Muscle layer of colon (tissue), 2 donors: ENCODE measurements around the gene OPCML.

Source experiments
- H3K27ac ChIP-seq: one replicate; pipeline ENCODE4 v1.7.0; 2013; ENCODE audit warnings: low read depth, mild to moderate bottlenecking, low read length, moderate library complexity
- H3K27me3 ChIP-seq, 2 donors: one replicate each; pipeline ENCODE4 v1.7.0; 2013; ENCODE audit warnings: low read length in 2 of 2, mild to moderate bottlenecking in 2 of 2; ENCODE audit not compliant: insufficient read depth in 2 of 2, control insufficient read depth in 1 of 2
- H3K36me3 ChIP-seq: one replicate; pipeline ENCODE4 v1.7.0; 2013; ENCODE audit warnings: mild to moderate bottlenecking, low read length; ENCODE audit not compliant: insufficient read depth
- H3K4me1 ChIP-seq: one replicate; pipeline ENCODE4 v1.7.0; 2013; ENCODE audit warnings: mild to moderate bottlenecking, low read length; ENCODE audit not compliant: insufficient read depth
- H3K4me3 ChIP-seq, 2 donors: one replicate each; pipeline ENCODE4 v1.7.0; 2013; ENCODE audit warnings: low read length in 2 of 2, low read depth in 1 of 2, mild to moderate bottlenecking in 1 of 2, moderate library complexity in 1 of 2
- H3K9ac ChIP-seq: one replicate; pipeline ENCODE4 v1.7.0; 2013; ENCODE audit warnings: low read length
- H3K9me3 ChIP-seq: one replicate; pipeline ENCODE4 v1.7.0; 2013; ENCODE audit warnings: mild to moderate bottlenecking, low read length
- donor health status: abdominal sarcoma.
- donor health status: Adenocarcinoma of cecum.

The OPCML gene

DNA sequence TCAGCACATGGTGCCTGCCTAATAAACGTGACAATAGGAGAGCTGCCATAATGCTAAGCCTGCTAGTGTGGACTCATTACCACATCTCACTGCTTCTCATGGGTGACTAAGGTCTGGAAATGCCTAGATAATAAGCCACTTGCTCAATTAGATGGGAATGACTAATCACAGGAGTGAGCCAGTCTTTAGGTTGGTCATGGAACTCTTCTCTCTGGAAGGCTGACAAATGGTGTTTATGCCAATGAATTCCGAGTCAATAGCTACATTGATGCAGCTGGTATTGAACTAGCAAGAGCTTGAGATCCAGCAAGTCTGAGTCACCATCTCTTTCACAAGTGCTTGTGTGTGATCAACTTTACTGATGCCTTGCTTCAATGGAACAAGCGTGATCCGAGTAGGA lies 334.9 kb downstream of the OPCML start:
- H3K27me3 ChIP-seq: no peaks in the 10 kb centered on the region
- no peak overlapping the region for H3K9ac ChIP-seq
- H3K9me3 ChIP-seq: no peaks in the 10 kb centered on the region
- no peak overlapping the region for H3K4me3 ChIP-seq
- no peak overlapping the region for H3K27ac ChIP-seq
- no peaks in the 10 kb centered on the region for H3K36me3 ChIP-seq
- no peaks in the 10 kb centered on the region for H3K4me1 ChIP-seq

DNA sequence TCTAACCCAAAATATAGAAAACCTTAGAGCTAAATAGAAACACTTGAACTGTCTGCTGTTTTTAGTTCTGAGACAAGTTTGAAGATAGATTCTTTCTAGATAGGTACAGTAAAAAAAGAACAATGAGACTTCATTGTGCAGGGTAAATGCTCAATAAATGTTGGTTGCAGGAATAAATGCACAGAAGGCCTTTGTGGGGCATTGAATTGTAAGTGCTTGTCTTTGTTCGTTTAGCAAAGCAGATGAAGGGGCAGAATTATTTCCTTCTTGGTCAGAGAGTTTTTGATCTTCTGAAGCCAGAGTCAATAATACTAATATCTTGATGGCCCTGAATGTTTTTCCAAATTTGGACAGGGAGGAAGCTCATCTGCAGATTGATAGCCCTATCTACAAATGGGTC lies 340.4 kb downstream of the OPCML start:
- no peak overlapping the region for H3K9ac ChIP-seq
- H3K9me3 ChIP-seq: no peaks in the 10 kb centered on the region
- H3K27ac ChIP-seq: no peak overlapping the region
- H3K36me3 ChIP-seq: no peaks in the 10 kb centered on the region
- no peak overlapping the region for H3K4me3 ChIP-seq
- no peaks in the 10 kb centered on the region for H3K4me1 ChIP-seq
- no peaks in the 10 kb centered on the region for H3K27me3 ChIP-seq

DNA sequence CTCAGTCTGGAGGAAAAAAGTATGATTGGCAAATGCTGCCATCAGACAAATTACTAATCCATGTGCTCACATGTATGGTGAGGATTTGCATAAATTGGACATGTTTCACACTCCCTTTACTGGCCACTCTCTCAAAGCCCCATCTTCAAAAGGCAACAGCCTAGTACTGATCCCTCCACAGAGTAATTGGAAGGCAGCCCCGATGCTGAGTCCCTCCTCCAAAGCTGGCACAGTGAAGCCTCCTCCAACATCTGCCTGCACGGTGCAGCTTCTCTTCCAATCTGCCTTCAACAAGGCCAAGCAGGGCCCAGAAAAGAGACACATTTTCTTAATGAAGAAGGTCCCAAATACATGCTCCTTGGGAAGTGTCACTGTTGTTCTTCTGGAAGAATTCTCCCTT lies 350.6 kb downstream of the OPCML start:
- Histone ChIP-seq H3K36me3 (no peaks in the 10 kb centered on the region), H3K9me3 (no peaks in the 10 kb centered on the region), H3K4me1 (no peaks in the 10 kb centered on the region), H3K4me3 (no peak overlapping the region), H3K27ac (no peak overlapping the region), H3K27me3 (no peaks in the 10 kb centered on the region), H3K9ac (no peak overlapping the region)

DNA sequence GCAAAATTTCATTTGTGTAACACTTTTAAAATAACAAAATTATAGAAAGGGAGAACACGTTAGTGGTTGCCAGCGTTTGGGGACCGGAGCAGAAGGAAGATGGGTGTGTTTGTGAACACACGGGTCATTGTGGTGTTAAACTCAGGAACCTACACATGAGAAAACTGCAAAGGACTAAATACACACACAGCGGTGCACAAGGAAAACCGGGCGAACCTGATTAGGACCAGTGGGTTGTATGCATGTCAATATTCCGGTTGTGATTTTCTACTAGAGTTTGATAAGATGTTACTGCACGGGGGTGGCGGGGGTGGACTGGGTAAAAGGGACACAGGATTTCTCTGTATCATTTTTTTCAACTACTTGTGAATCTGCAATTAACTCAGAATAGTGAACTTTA lies 351.2 kb downstream of the OPCML start:
- Histone ChIP-seq H3K4me3 (no peak overlapping the region), H3K9me3 (no peaks in the 10 kb centered on the region), H3K27ac (no peak overlapping the region), H3K36me3 (no peaks in the 10 kb centered on the region), H3K9ac (no peak overlapping the region), H3K27me3 (no peaks in the 10 kb centered on the region), H3K4me1 (no peaks in the 10 kb centered on the region)

DNA sequence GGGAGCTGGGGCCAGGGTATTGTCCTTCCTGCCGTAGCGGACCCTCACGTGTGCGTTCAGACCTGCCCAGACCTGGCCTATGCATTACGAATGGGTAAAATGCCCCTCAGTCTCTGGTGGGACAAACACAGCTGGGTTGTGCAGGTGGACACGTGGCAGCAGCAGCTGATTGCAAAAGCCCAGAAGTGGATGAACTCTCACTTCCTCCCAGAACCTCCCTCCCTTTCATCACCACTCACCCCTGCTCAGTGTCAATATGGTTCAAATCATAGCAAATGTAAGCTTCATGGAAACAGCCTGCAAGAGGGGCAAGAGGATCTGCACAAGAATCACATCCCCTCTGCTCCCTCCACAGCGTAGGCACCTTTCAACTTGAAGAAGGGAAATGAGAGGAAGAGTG lies 352.1 kb downstream of the OPCML start:
- H3K9ac ChIP-seq: no peak overlapping the region
- H3K4me1 ChIP-seq: no peaks in the 10 kb centered on the region
- H3K4me3 ChIP-seq: no peak overlapping the region
- no peak overlapping the region for H3K27ac ChIP-seq
- H3K9me3 ChIP-seq: no peaks in the 10 kb centered on the region
- no peaks in the 10 kb centered on the region for H3K27me3 ChIP-seq
- H3K36me3 ChIP-seq: no peaks in the 10 kb centered on the region

DNA sequence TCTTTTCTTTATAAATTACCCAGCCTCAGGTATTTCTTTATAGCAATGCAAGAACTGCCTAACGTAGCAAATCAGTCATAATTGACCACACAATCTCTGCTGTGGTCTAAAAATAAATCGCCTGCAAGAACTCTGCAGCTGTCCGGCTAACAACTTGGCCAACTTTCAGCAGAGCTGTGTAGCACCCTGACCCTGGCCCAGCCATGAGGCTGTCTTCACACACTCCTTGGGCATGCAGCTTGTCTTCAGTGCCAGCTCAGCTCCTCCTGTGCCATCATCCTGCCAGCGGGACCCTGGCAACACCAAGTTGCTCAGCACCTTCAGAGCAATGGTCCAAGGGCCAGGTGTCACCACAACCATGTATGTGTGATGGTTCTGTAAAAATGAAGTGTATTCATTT lies 355.6 kb downstream of the OPCML start:
- H3K27ac ChIP-seq: no peak overlapping the region
- H3K27me3 ChIP-seq: no peaks in the 10 kb centered on the region
- H3K9ac ChIP-seq: no peak overlapping the region
- no peaks in the 10 kb centered on the region for H3K36me3 ChIP-seq
- H3K4me3 ChIP-seq: no peak overlapping the region
- no peaks in the 10 kb centered on the region for H3K9me3 ChIP-seq
- no peaks in the 10 kb centered on the region for H3K4me1 ChIP-seq

DNA sequence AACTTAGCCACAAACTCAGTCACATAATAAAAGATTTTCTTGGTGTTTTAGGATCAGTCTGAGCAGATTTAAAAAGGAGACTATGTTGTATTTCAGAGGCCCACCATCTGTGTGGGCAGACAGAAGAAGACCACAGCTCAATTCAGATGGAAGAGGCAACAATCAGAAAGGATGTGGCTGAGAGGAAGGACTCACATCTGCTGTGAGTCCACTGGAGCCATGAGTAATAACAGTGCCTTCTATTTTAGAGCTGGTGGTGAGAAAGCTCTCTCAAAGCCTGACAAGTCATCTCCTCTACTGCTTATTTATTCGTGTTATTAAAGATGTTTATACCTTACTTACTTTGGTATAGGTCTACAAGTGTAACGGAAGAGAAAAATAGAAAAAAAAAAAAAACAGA lies 357.2 kb downstream of the OPCML start:
- Histone ChIP-seq H3K4me3 (no peak overlapping the region), H3K9me3 (no peaks in the 10 kb centered on the region), H3K36me3 (no peaks in the 10 kb centered on the region), H3K4me1 (no peaks in the 10 kb centered on the region), H3K27me3 (no peaks in the 10 kb centered on the region), H3K27ac (no peak overlapping the region), H3K9ac (no peak overlapping the region)

DNA sequence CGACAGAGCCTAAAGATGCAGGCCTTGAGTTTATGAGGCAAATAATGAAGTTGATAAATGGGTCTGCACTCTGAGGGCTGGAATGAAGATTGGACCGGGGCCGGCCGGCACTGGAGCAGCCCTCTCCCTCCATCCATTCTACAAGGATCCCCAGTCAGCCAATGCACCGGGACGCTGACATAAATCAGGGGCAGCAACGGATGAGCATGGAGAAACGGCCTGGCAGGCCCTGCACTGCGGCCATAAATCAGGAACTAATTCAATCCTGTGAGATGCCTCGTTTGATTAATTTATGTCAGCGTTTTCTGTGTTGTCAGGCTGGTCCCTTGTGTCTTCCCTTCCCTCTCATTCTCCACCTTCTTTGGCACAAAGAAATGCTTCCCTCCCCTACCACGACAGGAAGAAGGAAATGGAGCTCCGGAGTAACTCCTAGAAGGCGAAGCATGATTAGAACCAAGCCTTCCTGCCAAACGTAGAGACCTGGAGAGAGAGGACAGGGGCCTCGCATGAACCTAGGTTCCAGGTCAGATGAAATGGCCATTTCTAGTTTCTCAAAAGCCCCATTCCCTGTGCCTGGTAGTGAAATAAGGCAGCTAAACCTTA lies 358.4 kb downstream of the OPCML start:
- no peaks in the 10 kb centered on the region for H3K27me3 ChIP-seq
- H3K9ac ChIP-seq: no peak overlapping the region
- no peaks in the 10 kb centered on the region for H3K36me3 ChIP-seq
- H3K9me3 ChIP-seq: no peaks in the 10 kb centered on the region
- no peak overlapping the region for H3K27ac ChIP-seq
- no peak overlapping the region for H3K4me3 ChIP-seq
- H3K4me1 ChIP-seq: no peaks in the 10 kb centered on the region

DNA sequence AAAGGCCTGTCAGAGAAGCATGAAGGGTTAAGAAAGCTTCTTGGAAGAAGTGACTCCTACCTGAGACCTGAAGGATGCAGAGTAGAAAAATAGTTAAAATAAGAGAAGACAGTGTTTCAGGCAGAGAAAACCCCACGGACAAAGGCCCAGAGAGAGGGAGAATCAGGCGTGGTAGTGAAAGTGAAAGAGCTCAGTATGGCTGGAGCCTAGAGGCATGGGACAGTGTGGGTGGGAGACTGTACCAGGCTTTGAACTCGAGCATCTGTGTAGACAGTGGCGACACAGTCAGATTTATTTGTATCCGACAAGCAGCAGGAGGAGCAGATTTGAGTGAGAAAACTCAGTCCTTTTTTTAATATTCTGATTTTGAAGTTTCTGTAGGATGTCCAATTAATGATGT lies 360.0 kb downstream of the OPCML start:
- Histone ChIP-seq H3K27ac (no peak overlapping the region), H3K36me3 (no peaks in the 10 kb centered on the region), H3K9me3 (no peaks in the 10 kb centered on the region), H3K4me1 (no peaks in the 10 kb centered on the region), H3K4me3 (no peak overlapping the region), H3K9ac (no peak overlapping the region), H3K27me3 (no peaks in the 10 kb centered on the region)

DNA sequence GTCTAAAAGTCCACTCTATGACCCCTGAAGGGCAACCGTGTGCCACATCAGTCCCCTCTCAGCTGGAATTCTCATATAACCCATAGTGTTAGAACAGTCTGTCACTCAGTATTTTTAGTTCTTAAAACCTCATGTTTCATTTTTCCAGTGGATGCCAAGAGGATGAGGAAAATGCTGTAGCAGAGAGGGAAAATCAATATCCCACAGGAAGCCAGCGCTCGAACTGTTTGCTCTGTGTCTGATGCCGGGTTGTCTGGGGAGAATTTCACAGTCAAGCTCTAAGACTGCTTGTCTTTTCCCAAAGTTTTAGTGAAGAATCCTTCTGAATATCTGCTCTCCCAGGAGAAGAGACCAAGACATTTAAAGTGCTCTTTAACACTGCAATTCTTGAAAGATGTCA lies 360.9 kb downstream of the OPCML start:
- Histone ChIP-seq H3K4me1 (no peaks in the 10 kb centered on the region), H3K9ac (no peak overlapping the region), H3K4me3 (no peak overlapping the region), H3K9me3 (no peaks in the 10 kb centered on the region), H3K36me3 (no peaks in the 10 kb centered on the region), H3K27ac (no peak overlapping the region), H3K27me3 (no peaks in the 10 kb centered on the region)

DNA sequence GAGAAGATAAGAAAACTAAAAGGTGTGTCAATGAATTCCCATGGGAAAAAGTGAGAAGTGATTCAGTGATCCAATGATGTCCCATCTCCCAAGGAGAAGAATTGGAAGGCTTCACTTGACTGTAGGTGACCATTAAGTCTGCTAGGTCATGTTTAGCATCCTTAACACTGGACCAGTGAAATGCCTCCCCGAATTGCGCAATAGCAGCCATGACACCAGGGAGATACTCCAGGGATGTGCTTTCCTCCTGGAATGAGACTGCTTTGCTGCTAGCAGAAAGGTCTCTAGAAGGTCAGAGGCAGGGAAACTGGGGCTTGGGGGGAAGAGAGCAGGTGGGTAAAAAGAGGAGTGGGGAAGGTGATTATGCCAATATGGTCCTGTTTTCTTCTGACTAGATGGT lies 364.3 kb downstream of the OPCML start:
- no peaks in the 10 kb centered on the region for H3K27me3 ChIP-seq
- H3K9me3 ChIP-seq: no peaks in the 10 kb centered on the region
- H3K4me3 ChIP-seq: no peak overlapping the region
- no peaks in the 10 kb centered on the region for H3K4me1 ChIP-seq
- no peaks in the 10 kb centered on the region for H3K36me3 ChIP-seq
- no peak overlapping the region for H3K9ac ChIP-seq
- H3K27ac ChIP-seq: no peak overlapping the region

DNA sequence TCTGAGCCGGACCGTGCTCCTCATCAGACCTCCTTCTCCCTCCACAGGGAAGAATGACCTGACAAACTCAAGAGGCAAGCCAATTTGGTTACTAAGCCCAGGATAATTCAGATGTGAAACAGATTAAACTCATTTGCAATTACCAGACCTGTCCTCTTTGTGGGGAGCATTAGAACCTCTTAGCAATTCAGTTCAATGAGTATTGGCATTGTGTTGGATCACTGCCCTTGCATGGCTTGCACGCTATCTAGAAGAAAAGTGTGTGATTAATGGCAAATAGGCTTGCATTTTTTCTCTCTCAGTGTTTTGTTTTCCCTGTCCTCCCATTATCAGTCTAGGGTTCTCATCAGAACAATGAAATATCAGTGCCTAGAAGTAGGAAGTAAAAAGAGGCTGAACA lies 365.6 kb downstream of the OPCML start:
- Histone ChIP-seq H3K4me3 (no peak overlapping the region), H3K27me3 (no peaks in the 10 kb centered on the region), H3K9me3 (no peaks in the 10 kb centered on the region), H3K36me3 (no peaks in the 10 kb centered on the region), H3K4me1 (no peaks in the 10 kb centered on the region), H3K9ac (no peak overlapping the region), H3K27ac (no peak overlapping the region)
